GM12872 (cell line): Measurements from ENCODE around the gene CCDC102B.

ENCODE experiments used
- TF ChIP-seq, protein P1 (sequence below): IDR thresholded peaks from 3 replicates; pipeline ENCODE4 v1.5.1; 2011; ENCODE audit warnings: low read depth, mild to moderate bottlenecking, low read length, moderate library complexity; ENCODE audit not compliant: insufficient read depth

Gene CCDC102B

DNA sequence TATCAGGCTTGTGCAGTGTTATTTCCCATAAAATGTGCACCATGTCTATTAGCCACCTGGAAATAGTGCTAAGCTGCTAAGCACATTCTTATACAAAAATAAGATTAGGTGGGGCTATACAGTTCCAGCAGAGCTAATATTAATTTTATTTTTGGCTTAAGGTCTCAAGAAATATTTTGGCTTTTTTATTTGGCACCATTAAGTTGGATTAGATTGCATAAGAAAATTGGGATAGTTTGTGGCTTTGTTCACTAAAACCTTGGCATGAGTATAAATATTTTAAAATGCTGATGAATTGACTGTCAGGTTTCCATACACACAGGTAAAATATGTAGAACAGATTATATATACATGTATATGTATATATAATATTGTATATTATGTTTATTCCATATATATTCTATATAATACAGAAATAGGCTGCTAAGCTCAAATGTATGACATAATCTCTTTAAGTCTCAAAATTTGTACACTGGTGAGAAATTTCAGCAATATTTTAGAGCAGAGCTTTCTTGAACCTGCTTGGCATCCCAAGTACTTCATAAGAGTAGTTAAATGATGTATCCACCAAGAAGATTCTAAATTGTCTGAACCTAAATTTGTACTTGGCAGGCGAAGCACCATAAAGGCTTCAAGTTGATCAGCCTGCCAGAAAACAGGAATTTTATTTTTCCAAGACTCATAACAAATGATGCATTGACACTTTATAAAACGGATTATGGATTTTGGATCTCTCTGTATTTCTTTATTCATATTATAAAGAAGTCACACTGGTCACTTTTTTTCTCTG, 32.6 kb downstream of the CCDC102B start:
- TF ChIP-seq, protein P1, sequence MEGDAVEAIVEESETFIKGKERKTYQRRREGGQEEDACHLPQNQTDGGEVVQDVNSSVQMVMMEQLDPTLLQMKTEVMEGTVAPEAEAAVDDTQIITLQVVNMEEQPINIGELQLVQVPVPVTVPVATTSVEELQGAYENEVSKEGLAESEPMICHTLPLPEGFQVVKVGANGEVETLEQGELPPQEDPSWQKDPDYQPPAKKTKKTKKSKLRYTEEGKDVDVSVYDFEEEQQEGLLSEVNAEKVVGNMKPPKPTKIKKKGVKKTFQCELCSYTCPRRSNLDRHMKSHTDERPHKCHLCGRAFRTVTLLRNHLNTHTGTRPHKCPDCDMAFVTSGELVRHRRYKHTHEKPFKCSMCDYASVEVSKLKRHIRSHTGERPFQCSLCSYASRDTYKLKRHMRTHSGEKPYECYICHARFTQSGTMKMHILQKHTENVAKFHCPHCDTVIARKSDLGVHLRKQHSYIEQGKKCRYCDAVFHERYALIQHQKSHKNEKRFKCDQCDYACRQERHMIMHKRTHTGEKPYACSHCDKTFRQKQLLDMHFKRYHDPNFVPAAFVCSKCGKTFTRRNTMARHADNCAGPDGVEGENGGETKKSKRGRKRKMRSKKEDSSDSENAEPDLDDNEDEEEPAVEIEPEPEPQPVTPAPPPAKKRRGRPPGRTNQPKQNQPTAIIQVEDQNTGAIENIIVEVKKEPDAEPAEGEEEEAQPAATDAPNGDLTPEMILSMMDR, result no peak

DNA sequence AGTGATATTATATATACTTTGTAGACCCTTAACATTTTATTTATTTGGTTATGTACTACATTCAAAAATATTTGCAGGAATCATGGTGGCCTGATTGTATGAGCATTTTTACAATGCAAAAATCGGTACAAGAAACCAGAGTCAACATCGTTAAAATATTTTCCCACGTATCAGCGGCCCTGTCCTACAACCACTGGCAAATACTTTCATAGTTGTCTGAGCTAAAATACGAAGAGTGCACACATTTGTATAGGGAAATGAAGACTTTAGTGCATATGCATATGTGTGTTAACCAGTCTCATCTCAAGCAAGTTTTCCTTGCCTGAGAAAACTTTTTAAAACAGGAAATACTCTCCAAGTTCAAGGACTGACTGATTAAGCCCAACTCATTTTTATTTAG, 35.9 kb downstream of the CCDC102B start:
- TF ChIP-seq, protein P1, result no peak

DNA sequence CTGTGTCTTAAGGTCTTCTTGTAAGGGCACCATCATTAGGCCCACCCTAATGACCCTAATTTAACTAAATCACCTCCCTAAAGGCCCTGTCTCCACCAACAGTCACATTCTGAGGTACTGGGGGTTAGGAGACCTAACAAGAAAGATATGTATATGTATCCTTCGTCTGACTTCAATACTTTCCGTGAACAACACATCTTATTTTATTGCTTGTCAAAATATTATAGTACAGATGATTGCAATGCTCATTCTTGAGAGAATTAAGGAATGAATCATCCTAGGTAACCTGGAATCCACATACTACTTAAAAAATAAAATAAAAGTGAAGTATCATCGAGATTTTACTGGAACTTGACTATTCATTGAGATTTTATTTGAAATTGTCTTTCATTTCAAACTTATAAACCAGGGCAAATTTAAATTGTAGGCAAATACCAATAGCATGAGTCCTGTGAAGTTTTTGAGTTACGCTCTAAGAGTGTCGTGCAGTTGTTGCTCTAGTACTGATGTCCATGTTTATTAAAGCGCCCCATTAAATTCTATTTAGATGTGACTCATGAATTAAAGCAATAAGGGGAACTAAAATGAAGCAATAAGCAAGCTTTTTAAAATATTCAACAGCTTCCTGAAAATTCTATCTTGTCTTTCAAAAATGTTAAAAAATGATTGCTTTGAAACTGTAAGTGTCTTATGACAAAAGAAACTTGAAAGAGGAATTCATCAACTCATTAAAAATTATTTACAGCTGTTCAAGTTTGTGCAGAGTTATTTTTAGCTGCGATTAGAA, 40.0 kb downstream of the CCDC102B start:
- TF ChIP-seq, protein P1, result no peak

DNA sequence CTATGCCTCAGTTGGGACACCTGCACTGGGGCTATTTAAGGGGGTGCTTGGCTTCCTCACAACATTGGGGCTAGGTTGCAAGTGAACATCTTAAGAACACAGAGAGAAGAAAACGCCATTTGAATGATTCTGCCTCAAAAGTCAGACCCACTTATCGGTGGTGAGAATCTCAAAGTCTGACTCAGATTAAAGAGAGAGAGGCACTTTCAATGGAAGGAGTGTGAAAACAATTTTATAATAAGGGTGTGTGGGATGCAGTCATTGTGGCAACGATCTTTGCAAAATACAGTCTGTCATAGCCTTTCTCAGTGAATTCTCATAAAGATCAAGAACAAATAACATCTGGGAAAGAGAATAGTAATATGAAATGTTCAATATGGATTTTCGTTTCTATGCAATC, 41.8 kb downstream of the CCDC102B start:
- TF ChIP-seq, protein P1, result no peak

DNA sequence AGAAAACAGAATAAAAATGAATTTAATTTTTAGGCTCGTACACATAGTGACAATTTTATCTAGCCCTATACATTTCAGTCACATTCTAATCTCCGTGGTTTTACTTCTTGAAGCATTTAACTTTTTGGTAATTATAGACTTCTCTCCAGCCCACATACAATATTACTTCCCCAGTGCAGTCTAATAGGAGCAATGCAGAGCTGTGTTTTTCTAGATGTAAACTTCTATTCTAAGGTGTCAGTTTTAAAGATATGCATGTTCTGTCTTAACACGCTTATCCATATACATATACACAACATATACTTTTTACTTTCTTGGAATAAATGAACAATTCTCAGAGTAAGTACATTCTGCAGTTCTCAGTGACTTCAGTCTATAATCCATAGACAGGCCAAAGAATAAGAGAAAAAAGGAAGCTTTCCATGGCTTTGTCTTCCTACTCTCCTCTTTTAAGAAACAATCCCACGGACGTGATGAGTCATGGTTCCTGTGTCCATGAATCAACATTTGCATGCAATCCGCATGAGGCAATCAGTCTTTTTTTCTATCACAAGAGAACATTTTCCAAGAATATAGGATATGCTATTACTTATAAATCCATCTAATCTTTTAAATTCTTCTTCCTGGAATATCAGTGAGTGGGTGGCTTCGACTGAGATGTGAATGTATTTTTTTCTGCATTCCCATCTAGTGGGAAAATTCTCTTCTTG, 42.8 kb downstream of the CCDC102B start:
- TF ChIP-seq, protein P1, result no peak

DNA sequence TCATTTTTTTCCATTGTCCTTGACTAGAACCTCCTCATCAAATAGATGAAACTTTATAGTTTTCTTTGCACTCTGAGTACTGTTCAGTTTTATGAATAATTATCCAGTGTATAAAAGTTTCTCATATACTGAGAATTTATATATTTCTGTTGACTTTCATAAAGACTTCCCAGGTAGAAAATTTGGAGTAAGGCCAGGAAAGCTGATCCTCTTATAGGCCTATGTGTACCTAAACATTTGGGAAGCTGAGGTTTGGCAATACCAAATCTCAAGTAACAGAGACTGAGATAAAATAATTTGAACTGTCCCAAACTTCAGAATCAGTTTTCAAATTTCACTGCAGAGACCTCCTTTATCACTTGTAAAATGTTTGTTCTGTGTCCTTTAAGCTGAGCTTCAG, 43.4 kb downstream of the CCDC102B start:
- TF ChIP-seq, protein P1, result no peak

DNA sequence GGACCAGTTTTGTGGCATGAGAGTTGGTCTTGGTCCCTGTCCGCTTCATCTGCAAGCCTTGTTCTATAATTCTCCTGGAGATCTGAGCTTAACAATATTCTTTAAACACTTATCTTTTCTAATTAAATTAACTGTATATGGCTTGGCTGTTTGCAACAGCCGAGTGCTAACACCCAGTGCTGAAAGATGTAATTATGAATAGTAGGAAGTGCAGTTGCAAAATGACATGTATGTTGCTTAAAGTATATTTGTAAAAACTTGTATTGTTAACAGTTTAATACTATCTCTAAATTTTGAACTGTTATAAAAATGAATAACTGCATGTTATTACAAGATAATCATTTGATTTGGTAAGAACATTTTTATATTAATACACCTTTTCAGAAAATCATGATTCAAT, 45.1 kb downstream of the CCDC102B start:
- TF ChIP-seq, protein P1, result no peak
